ENCODE results near the gene THRAP3.
"Not testable (repeated sequence)": the region's sequence is repeated elsewhere in the genome, so short reads cannot be mapped to it uniquely, and the experiment has no call there.

The THRAP3 gene

GRCh38 chr1:36223996-36224536 is at the start of gene THRAP3:
THRAP3 (plus strand) TSS chr1:36224443; CDS start chr1:36282564, 58,121 bp downstream.
- peak; percentile 99 for DNase-seq (ENCODE audit: low read depth)

GRCh38 chr1:36174713-36175112 is 49.5 kb upstream of the THRAP3 start:
- DNase-seq (ENCODE audit: low read depth) = no peak

GRCh38 chr1:36175137-36176095 is 48.8 kb upstream of the THRAP3 start:
- DNase-seq (ENCODE audit: low read depth) = no peak

- no peak for DNase-seq (ENCODE audit: low read depth)
These were observed 47.9 kb upstream of the THRAP3 start for GRCh38 chr1:36176106-36176949.

- DNase-seq (ENCODE audit: low read depth) = no peak
These were observed 46.4 kb upstream of the THRAP3 start for GRCh38 chr1:36177589-36178431.

GRCh38 chr1:36178471-36179219 is 45.6 kb upstream of the THRAP3 start:
- DNase-seq (ENCODE audit: low read depth) = no peak

- DNase-seq (ENCODE audit: low read depth) = no peak
These were observed 45.0 kb upstream of the THRAP3 start for GRCh38 chr1:36179220-36179600.

- DNase-seq (ENCODE audit: low read depth) = no peak
These were observed 41.5 kb upstream of the THRAP3 start for GRCh38 chr1:36182734-36183133.

- DNase-seq (ENCODE audit: low read depth) = no peak
These were observed 40.9 kb upstream of the THRAP3 start for GRCh38 chr1:36183309-36183856.

GRCh38 chr1:36187800-36188593 is 36.2 kb upstream of the THRAP3 start:
- peak; percentile 86 for DNase-seq (ENCODE audit: low read depth)

- DNase-seq (ENCODE audit: low read depth) = not testable (repeated sequence)
These were observed 27.4 kb upstream of the THRAP3 start for GRCh38 chr1:36196805-36197204.

GRCh38 chr1:36198641-36199040 is 25.6 kb upstream of the THRAP3 start:
- no peak for DNase-seq (ENCODE audit: low read depth)

GRCh38 chr1:36199934-36200741 is 24.1 kb upstream of the THRAP3 start:
- DNase-seq (ENCODE audit: low read depth) = no peak

GRCh38 chr1:36203027-36203553 is 21.2 kb upstream of the THRAP3 start:
- no peak for DNase-seq (ENCODE audit: low read depth)

GRCh38 chr1:36203554-36204346 is 20.5 kb upstream of the THRAP3 start:
- no peak for DNase-seq (ENCODE audit: low read depth)

- no peak for DNase-seq (ENCODE audit: low read depth)
These were observed 19.8 kb upstream of the THRAP3 start for GRCh38 chr1:36204347-36204909.

- DNase-seq (ENCODE audit: low read depth) = no peak
These were observed 17.9 kb upstream of the THRAP3 start for GRCh38 chr1:36206323-36206858.
